ENCODE data around the gene AUTS2.

AUTS2 gene

GRCh38 chr7:70637726-70638125, 1039.5 kb downstream of the AUTS2 start:
- H3K79me2 ChIP-seq (ENCODE audit: insufficient read depth, low read length) = no peaks in the 10 kb centered on the region
- no peaks in the 10 kb centered on the region for H3F3A ChIP-seq (ENCODE audit: low read depth)
- no peaks in the 10 kb centered on the region for H3K27me3 ChIP-seq (ENCODE audit: insufficient read depth, low read length, poor library complexity, severe bottlenecking)
- no peaks in the 10 kb centered on the region for H4K20me1 ChIP-seq (ENCODE audit: insufficient read depth, low read length, poor library complexity, severe bottlenecking)
- H3K4me3 ChIP-seq (ENCODE audit: low read length, poor library complexity, severe bottlenecking) = no peak overlapping the region
- H3K4me1 ChIP-seq (ENCODE audit: insufficient read depth, low read length, poor library complexity, severe bottlenecking) = no peaks in the 10 kb centered on the region
- no peak overlapping the region for H3K4me2 ChIP-seq (ENCODE audit: low read depth, low read length, poor library complexity, severe bottlenecking)
- no peak overlapping the region for H2AFZ ChIP-seq (ENCODE audit: low read length)
- TF ChIP-seq CTCF (conservative IDR thresholded peaks at IDR 0.05; ENCODE audit: low read length) (no peak), EZH2phosphoT487 (IDR thresholded peaks at IDR 0.05; ENCODE audit: borderline replicate concordance) (no peak)
- H3K9me3 ChIP-seq (ENCODE audit: insufficient read depth, low read depth, low read length) = no peaks in the 10 kb centered on the region
- H3K9ac ChIP-seq (ENCODE audit: low read depth, low read length, poor library complexity, severe bottlenecking) = no peak overlapping the region
- H3K9me2 ChIP-seq (replicated peaks; ENCODE audit: low read depth, low read length) = no peaks in the 10 kb centered on the region
- no peaks in the 10 kb centered on the region for H3K36me3 ChIP-seq (ENCODE audit: insufficient read depth, low read length)

- Histone ChIP-seq H2AFZ (ENCODE audit: low read length) (no peak overlapping the region), H3K9me2 (replicated peaks; ENCODE audit: low read depth, low read length) (no peaks in the 10 kb centered on the region), H3K36me3 (ENCODE audit: insufficient read depth, low read length) (no peaks in the 10 kb centered on the region), H4K20me1 (ENCODE audit: insufficient read depth, low read length, poor library complexity, severe bottlenecking) (no peaks in the 10 kb centered on the region), H3K9ac (ENCODE audit: low read depth, low read length, poor library complexity, severe bottlenecking) (no peak overlapping the region), H3K4me1 (ENCODE audit: insufficient read depth, low read length, poor library complexity, severe bottlenecking) (no peaks in the 10 kb centered on the region), H3K4me3 (ENCODE audit: low read length, poor library complexity, severe bottlenecking) (no peak overlapping the region), H3K27me3 (ENCODE audit: insufficient read depth, low read length, poor library complexity, severe bottlenecking) (no peaks in the 10 kb centered on the region), H3K4me2 (ENCODE audit: low read depth, low read length, poor library complexity, severe bottlenecking) (no peak overlapping the region), H3K79me2 (ENCODE audit: insufficient read depth, low read length) (no peaks in the 10 kb centered on the region), H3K9me3 (ENCODE audit: insufficient read depth, low read depth, low read length) (no peaks in the 10 kb centered on the region), H3F3A (ENCODE audit: low read depth) (no peaks in the 10 kb centered on the region)
- TF ChIP-seq EZH2phosphoT487 (IDR thresholded peaks at IDR 0.05; ENCODE audit: borderline replicate concordance) (no peak), CTCF (conservative IDR thresholded peaks at IDR 0.05; ENCODE audit: low read length) (no peak)
Observed at GRCh38 chr7:70638158-70639107, 1040.2 kb downstream of the AUTS2 start.

GRCh38 chr7:70640266-70640833, 1042.1 kb downstream of the AUTS2 start:
- no peaks in the 10 kb centered on the region for H3K79me2 ChIP-seq (ENCODE audit: insufficient read depth, low read length)
- H3K4me2 ChIP-seq (ENCODE audit: low read depth, low read length, poor library complexity, severe bottlenecking) = no peak overlapping the region
- H4K20me1 ChIP-seq (ENCODE audit: insufficient read depth, low read length, poor library complexity, severe bottlenecking) = no peaks in the 10 kb centered on the region
- no peaks in the 10 kb centered on the region for H3F3A ChIP-seq (ENCODE audit: low read depth)
- no peaks in the 10 kb centered on the region for H3K9me2 ChIP-seq (replicated peaks; ENCODE audit: low read depth, low read length)
- no peaks in the 10 kb centered on the region for H3K9me3 ChIP-seq (ENCODE audit: insufficient read depth, low read depth, low read length)
- H3K27me3 ChIP-seq (ENCODE audit: insufficient read depth, low read length, poor library complexity, severe bottlenecking) = no peaks in the 10 kb centered on the region
- no peak overlapping the region for H2AFZ ChIP-seq (ENCODE audit: low read length)
- H3K36me3 ChIP-seq (ENCODE audit: insufficient read depth, low read length) = no peaks in the 10 kb centered on the region
- H3K9ac ChIP-seq (ENCODE audit: low read depth, low read length, poor library complexity, severe bottlenecking) = no peak overlapping the region
- TF ChIP-seq CTCF (conservative IDR thresholded peaks at IDR 0.05; ENCODE audit: low read length) = no peak
- TF ChIP-seq EZH2phosphoT487 (IDR thresholded peaks at IDR 0.05; ENCODE audit: borderline replicate concordance) = no peak
- no peak overlapping the region for H3K4me3 ChIP-seq (ENCODE audit: low read length, poor library complexity, severe bottlenecking)
- no peaks in the 10 kb centered on the region for H3K4me1 ChIP-seq (ENCODE audit: insufficient read depth, low read length, poor library complexity, severe bottlenecking)
